Activated naive CD8-positive, alpha-beta T cell treated with anti-CD3 and anti-CD28 coated beads, Interleukin-2, amount 50 U/mL, for 16 hours (primary cell): ENCODE measurements around the gene ZNF74.

Experiments used
- DNase-seq: peaks from one replicate; pipeline ENCODE4 v3.0.0-alpha.2; 2020; ENCODE audit warnings: low read depth, low spot score

Gene ZNF74

GRCh38 chr22:20420157-20420842 is 26.3 kb downstream of the ZNF74 start:
- no peak for DNase-seq

GRCh38 chr22:20421507-20421874 is 27.5 kb downstream of the ZNF74 start:
- DNase-seq, result no peak

GRCh38 chr22:20422271-20423007 is 28.5 kb downstream of the ZNF74 start:
- no peak for DNase-seq

- no peak for DNase-seq
These were observed 29.3 kb downstream of the ZNF74 start for GRCh38 chr22:20423008-20423905.

GRCh38 chr22:20423906-20424551 is 30.1 kb downstream of the ZNF74 start:
- DNase-seq, result no peak

- DNase-seq, result no peak
These were observed 30.6 kb downstream of the ZNF74 start for GRCh38 chr22:20424568-20424931.

GRCh38 chr22:20424932-20425565 is 31.1 kb downstream of the ZNF74 start:
- no peak for DNase-seq

- DNase-seq, result no peak
These were observed 31.8 kb downstream of the ZNF74 start for GRCh38 chr22:20425566-20426258.

GRCh38 chr22:20426259-20426615 is 32.3 kb downstream of the ZNF74 start:
- no peak for DNase-seq

- no peak for DNase-seq
These were observed 33.4 kb downstream of the ZNF74 start for GRCh38 chr22:20427104-20427944.

- DNase-seq, result no peak
These were observed 34.0 kb downstream of the ZNF74 start for GRCh38 chr22:20427945-20428417.

- no peak for DNase-seq
These were observed 34.7 kb downstream of the ZNF74 start for GRCh38 chr22:20428496-20429253.

GRCh38 chr22:20429254-20430100 is 35.5 kb downstream of the ZNF74 start:
- DNase-seq, result peak; percentile 46

- DNase-seq, result no peak
These were observed 36.3 kb downstream of the ZNF74 start for GRCh38 chr22:20430101-20430719.

GRCh38 chr22:20430720-20431510 is 37.0 kb downstream of the ZNF74 start:
- no peak for DNase-seq

GRCh38 chr22:20431511-20432192 is 37.7 kb downstream of the ZNF74 start:
- DNase-seq, result no peak
